Measurements from ENCODE around the gene CEMIP. TPM values are rescaled to one million over a fixed set of nuclear protein-coding genes. Genes with fewer than 3 reads are reported as not detected.
A peak's percentile ranks its signal among the peaks of the same experiment; 100 is the strongest.

CEMIP gene
- total and polyA plus RNA-seq, 2 experiments from 2014 or later = 0.27 to 2.1 TPM

GRCh38 chr15:80838012-80838411 lies 58.8 kb downstream of the CEMIP start (continued):
- TF ChIP-seq, protein P1, sequence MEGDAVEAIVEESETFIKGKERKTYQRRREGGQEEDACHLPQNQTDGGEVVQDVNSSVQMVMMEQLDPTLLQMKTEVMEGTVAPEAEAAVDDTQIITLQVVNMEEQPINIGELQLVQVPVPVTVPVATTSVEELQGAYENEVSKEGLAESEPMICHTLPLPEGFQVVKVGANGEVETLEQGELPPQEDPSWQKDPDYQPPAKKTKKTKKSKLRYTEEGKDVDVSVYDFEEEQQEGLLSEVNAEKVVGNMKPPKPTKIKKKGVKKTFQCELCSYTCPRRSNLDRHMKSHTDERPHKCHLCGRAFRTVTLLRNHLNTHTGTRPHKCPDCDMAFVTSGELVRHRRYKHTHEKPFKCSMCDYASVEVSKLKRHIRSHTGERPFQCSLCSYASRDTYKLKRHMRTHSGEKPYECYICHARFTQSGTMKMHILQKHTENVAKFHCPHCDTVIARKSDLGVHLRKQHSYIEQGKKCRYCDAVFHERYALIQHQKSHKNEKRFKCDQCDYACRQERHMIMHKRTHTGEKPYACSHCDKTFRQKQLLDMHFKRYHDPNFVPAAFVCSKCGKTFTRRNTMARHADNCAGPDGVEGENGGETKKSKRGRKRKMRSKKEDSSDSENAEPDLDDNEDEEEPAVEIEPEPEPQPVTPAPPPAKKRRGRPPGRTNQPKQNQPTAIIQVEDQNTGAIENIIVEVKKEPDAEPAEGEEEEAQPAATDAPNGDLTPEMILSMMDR (conservative IDR thresholded peaks at IDR 0.05; ENCODE audit: low read depth in 2 of 2) = no peak
- no peak for TF ChIP-seq ZNF462 (CRISPR knock-in tag; IDR thresholded peaks at IDR 0.05)
- no peak for TF ChIP-seq ZNF114 (CRISPR knock-in tag; IDR thresholded peaks at IDR 0.05)
- no peak for TF ChIP-seq STAT1 (IDR thresholded peaks at IDR 0.05; ENCODE audit: unreplicated experiment)
- TF ChIP-seq NANOG (IDR thresholded peaks at IDR 0.05; ENCODE audit: borderline replicate concordance) = no peak

DNA sequence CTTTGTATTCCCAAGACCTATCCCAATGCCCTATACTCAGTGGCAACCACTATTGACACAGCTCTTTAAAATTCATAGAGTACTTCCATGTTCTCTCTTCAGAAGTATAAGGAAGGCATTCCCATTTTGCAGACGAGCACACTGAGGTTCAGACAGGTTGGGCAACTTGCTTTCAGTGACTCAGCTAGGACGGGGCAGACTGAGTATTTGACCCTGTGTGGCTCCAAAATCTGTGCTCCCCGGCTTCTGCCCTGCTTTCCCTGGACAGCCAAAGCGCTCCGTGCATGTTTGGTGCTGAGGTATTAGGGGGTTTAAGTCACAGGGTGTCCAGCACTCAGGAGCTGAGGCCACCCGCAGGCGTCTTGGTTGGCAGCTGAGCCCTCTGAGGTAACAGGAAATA lies 59.5 kb downstream of the CEMIP start:
- Mint-ChIP-seq H3K27me3 (ENCODE audit: insufficient read depth, low read depth, poor library complexity) (peaks cover 14% of the 10 kb centered on the region), H3K9me3 (no peaks in the 10 kb centered on the region; the same call in 2 of the 3 replicates), H3K36me3 (ENCODE audit: low read depth) (no peaks in the 10 kb centered on the region; the same call in 2 of the 3 replicates), H3K4me3 (no peak overlapping the region), H3K27ac (no peak overlapping the region), H3K4me1 (peaks cover 25% of the 10 kb centered on the region)
- Histone ChIP-seq H2AFZ (peak overlapping the region; percentile 74), H3K4me3 (no peak overlapping the region), H3K79me2 (replicated peaks; ENCODE audit: insufficient read depth) (no peaks in the 10 kb centered on the region), H3K4me1 (ENCODE audit: insufficient read depth) (peaks cover 5% of the 10 kb centered on the region; the same call in 1 of the 2 replicates), H3K36me3 (ENCODE audit: insufficient read depth) (no peaks in the 10 kb centered on the region), H3K27ac (ENCODE audit: low read depth) (no peak overlapping the region), H3K9me2 (ENCODE audit: insufficient read depth) (0 out of 2 replicates have a peak, but pooled peaks cover 8% of the 10 kb centered on the region), H3F3A (replicated peaks; ENCODE audit: low read depth) (no peaks in the 10 kb centered on the region), H3K27me3 (ENCODE audit: insufficient read depth) (no peaks in the 10 kb centered on the region), H3K4me2 (no peak overlapping the region), H4K20me1 (replicated peaks; ENCODE audit: insufficient read depth) (no peaks in the 10 kb centered on the region)
- no peak for ATAC-seq
- DNase-seq (ENCODE audit: low spot score) = no peak
- TF ChIP-seq, protein P2, sequence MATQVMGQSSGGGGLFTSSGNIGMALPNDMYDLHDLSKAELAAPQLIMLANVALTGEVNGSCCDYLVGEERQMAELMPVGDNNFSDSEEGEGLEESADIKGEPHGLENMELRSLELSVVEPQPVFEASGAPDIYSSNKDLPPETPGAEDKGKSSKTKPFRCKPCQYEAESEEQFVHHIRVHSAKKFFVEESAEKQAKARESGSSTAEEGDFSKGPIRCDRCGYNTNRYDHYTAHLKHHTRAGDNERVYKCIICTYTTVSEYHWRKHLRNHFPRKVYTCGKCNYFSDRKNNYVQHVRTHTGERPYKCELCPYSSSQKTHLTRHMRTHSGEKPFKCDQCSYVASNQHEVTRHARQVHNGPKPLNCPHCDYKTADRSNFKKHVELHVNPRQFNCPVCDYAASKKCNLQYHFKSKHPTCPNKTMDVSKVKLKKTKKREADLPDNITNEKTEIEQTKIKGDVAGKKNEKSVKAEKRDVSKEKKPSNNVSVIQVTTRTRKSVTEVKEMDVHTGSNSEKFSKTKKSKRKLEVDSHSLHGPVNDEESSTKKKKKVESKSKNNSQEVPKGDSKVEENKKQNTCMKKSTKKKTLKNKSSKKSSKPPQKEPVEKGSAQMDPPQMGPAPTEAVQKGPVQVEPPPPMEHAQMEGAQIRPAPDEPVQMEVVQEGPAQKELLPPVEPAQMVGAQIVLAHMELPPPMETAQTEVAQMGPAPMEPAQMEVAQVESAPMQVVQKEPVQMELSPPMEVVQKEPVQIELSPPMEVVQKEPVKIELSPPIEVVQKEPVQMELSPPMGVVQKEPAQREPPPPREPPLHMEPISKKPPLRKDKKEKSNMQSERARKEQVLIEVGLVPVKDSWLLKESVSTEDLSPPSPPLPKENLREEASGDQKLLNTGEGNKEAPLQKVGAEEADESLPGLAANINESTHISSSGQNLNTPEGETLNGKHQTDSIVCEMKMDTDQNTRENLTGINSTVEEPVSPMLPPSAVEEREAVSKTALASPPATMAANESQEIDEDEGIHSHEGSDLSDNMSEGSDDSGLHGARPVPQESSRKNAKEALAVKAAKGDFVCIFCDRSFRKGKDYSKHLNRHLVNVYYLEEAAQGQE (IDR thresholded peaks at IDR 0.05; ENCODE audit: unreplicated experiment) = no peak
- TF ChIP-seq ZNF331 (CRISPR knock-in tag; IDR thresholded peaks at IDR 0.05; ENCODE audit: low read depth) (no peak), STAT1 (IDR thresholded peaks at IDR 0.05; ENCODE audit: unreplicated experiment) (no peak), EZH2 (IDR thresholded peaks at IDR 0.05; ENCODE audit: low read depth, unreplicated experiment) (no peak), ETS1 (IDR thresholded peaks at IDR 0.05) (no peak), NANOG (IDR thresholded peaks at IDR 0.05; ENCODE audit: borderline replicate concordance) (no peak), POLR2AphosphoS5 (IDR thresholded peaks at IDR 0.05; ENCODE audit: low read depth) (no peak)
